DMS79 (cell line): ENCODE measurements around the gene ADARB1.

Experiments
- DNase-seq: peaks from one replicate; lab custom pipeline; 2025; lab: John Stamatoyannopoulos, UW

The ADARB1 gene

DNA sequence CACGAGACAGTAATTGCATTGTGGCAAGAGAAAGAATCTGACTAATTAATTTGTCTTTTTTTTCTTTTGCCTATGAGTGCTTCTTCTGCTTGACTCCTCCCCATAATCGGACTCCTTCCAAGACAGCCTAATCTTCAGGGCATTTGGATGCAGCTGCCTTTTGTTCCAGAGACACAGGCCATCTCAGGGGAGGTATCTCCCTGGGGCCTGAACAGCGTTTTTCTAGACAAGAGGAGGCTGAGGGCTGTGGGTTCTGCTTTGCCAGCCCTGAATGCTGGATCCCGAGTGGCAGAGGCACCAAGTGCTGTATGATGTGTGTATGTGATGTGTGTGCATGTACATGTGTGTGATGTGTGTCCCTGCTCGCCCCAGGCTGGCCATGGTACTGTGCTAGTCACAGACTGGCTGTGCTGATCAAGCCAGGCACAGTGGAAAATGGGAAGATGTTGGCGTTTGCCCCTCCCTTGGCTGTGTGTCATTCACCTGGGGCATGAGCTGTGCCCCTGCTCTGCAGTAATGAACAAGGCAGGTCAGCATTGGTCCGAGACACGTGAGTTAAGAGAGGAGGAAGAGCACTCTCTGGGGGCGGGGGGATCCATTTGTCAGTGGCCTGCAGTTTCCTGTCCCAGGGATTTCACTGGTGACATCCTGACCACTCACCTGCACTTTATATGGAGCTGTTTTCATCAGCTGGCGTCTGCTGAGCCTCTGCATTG lies 77.2 kb downstream of the ADARB1 start:
- DNase-seq, result no peak

DNA sequence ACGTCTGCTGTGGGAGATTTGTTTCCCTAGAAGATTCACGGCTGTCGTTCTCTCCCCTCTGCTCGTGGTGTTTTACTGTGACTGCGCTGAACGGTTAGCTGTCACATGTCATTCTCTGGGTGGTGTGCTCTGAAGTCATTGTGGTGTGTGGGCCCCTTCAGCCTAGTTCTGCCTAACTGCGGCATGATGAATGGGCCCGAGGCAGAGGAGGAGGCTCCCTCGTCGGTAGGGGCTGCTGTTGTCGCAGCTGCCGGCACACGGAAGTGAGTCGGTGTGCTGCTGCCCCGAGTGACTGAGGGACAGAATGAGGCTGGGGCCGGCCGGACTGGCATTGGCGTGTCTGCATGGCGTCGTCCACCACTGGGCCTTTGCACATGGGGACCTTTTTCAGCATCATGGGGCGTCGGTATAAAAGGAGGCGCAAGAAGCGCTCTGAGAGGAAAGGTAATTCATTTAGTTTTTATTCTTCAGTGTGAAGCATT lies 77.9 kb downstream of the ADARB1 start:
- no peak for DNase-seq

DNA sequence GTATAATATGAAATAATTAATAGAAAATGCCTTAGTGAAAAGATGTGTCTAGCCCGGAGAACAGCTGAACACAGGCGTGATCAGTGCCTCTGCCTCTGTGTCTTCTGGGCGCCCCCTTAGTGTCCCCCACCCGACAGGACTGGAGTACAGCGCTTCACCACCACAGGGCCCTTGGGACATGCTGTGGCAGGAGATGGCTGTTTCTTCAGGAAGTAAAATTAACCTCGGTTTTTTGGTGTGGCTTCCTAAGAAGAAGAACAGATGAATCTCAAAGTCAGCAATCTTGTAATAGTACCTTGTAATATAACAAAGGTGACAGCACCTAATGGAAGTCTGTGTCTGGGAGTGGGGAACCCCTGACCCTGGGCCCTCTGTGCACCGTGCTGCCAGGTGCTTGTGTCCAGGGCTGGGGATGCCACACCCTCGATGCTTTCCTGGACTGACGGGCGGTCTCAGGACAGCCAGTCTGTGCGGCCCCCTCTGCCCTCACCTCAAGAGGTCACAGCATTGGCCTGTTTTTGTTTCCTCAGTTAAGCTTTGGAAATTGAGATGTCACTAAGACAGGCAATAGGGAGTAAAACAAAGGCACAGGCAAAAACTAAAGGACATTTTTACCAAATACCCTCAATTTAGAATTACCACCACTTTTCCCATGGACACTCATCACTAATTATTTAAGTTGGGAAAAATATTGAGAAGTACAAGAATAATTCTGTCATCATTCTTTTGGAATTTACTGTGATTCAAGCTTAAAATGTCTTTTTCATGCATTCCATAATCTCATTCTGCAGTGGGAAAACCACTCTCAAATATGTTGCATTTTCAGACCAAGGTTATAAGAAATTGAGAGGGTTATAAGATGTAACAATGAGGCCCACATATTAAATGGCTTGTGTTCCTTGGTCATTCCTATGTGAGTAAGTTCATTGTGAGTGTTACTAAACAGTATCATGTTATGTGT lies 79.3 kb downstream of the ADARB1 start:
- DNase-seq, result no peak

DNA sequence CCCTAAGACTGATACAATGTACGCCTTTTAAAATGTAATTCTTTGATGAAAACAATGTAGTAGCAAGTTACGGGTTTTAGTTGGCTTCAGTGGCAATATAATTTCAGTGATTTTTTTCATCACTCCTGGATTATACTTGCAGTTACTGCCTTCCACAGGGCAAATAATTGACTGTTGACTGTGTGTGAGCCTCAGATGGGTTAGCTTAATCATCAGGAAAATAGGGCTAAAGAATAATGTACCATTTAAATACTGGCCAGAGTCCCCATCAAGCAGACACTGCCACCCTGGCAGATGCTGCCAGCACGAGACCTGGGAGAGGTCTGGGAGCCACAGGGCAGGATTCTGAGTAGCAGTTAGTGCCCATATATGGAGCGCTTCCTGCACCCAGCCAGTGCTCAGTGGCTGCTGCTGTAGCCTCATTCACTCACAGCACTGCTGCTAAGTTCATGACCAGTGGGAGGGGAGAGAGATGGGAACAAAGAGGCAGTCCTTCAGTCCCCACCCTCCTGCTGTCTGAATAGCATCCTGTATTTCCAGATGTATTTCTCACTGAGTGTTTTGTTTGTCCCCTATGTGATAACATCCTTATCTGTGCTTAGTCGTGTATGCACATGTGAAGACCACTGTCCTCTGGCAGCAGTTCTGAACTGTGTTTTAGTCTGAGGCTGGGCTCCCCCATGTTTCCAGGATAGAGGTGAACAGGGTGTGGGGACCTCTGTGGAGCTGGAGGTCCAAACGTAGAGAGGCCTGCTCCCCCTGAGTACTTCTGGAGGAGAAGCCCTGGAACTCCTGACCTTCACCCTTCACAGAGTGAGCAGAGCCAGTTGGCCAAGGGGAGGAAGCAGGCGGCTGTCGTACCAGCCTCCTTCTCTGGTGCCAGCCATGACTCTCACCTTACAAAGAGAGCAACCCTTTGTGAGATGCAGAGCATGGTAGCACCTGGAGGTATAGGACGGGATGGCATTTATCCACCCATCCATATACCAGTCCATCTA lies 80.4 kb downstream of the ADARB1 start:
- DNase-seq, result no peak

DNA sequence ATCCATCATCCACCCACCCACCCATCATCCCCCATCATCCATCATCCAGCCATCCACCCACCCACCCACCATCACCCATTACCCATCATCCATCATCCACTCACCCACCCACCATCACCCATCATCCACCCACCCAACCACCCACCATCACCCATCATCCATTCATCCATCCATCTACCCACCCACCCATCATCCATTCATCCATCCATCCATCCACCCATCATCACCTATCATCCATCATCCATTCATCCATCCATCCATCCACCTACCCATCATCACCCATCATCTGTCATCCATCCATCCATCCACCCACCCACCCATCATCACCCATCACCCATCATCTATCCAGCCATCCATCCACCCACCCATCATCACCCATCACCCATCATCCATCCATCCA lies 81.5 kb downstream of the ADARB1 start:
- no peak for DNase-seq

DNA sequence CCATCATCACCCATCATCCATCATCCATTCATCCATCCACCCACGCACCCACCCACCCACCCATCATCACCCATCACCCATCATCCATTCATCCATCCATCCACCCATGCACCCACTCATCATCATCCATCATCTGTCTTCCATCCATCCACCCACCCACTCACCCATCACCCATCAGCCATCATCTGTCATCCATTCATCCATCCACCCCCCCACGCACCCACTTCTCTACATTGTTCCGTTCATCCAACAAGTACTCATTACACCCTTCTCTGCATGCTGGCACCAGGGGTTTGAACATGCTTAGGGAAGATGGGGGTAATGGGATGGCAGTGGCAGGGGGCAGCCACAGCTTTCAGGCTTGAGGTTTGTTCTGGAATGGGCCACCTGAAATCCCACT lies 82.1 kb downstream of the ADARB1 start:
- DNase-seq, result no peak

DNA sequence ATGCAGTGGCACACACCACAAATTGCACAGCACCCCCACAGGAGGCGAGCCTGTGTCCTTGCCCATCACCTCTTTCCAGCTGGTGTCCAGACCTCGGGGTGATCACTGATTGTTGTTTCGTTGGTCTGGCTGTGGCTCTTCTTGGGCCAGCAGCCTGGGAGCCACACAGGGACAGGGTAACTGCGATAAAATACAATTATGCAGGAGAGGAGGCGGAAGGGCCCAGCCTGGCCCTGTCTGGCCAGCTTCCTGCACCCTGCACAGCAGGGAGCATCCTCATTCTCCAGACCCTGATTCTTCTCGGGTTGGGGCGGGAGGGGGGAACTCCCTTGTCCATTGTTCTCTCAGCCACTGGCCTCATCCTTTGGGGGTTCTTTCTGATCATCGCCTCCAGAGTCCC lies 83.6 kb downstream of the ADARB1 start:
- no peak for DNase-seq

DNA sequence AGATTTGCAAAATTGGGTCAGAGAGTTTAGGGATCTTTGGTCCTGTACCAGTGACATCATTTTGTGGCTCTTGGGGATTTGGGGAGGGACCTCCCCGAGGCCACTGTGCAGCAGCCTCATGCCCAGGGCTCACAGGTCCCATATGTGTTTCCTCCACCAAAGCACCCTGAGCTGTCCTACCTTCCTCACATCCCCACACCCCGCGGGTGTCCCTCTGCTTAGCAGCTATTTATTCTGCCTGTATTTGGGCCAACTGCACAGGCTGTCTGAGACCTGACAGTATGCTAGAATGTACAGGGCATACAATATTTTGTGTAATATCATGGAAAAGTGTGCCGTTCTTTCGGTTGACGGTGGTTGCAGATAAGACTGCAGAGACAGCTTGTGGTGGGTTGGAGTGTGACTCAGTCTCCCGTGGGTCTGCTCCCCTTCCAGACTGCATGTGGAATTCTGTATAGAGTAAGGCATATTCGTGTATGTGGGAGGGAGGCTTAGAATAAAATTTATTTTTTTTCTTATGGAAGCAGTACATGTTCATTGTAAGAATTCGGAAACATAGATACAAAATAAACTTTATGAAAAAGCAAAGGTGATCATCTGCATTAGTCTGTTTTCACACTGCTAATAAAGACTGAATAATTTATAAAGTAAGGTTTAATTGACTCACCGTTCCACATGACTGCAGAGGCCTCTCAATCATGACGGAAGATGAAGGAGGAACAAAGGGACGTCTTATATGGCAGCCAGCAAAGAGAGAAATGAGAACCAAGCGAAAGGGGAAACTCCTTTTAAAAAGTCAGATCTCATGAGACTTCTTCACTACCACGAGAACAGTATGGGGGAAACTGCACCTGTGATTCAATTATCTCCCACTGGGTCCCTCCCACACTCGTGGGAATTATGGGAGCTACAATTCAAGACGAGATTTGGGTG lies 84.4 kb downstream of the ADARB1 start:
- DNase-seq, result no peak

DNA sequence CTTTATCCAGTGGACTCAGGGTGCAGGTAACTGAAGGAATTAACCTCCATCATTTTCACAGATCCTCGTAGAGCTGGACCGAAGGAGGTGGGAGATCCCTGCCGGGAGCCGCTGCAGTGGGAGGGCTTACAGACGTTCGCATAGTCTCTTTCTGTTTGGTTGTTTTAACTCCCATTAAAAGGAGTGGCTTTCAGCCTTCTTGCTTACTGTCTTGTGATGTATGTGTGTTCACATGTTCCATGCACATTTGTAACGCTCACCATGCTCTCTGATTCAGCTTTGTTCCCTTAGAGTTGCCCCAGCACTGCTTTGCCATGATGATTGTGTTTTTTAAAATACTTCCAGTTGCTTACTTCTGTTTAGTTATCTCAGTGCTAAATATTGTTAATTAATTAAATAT lies 85.8 kb downstream of the ADARB1 start:
- DNase-seq, result no peak

DNA sequence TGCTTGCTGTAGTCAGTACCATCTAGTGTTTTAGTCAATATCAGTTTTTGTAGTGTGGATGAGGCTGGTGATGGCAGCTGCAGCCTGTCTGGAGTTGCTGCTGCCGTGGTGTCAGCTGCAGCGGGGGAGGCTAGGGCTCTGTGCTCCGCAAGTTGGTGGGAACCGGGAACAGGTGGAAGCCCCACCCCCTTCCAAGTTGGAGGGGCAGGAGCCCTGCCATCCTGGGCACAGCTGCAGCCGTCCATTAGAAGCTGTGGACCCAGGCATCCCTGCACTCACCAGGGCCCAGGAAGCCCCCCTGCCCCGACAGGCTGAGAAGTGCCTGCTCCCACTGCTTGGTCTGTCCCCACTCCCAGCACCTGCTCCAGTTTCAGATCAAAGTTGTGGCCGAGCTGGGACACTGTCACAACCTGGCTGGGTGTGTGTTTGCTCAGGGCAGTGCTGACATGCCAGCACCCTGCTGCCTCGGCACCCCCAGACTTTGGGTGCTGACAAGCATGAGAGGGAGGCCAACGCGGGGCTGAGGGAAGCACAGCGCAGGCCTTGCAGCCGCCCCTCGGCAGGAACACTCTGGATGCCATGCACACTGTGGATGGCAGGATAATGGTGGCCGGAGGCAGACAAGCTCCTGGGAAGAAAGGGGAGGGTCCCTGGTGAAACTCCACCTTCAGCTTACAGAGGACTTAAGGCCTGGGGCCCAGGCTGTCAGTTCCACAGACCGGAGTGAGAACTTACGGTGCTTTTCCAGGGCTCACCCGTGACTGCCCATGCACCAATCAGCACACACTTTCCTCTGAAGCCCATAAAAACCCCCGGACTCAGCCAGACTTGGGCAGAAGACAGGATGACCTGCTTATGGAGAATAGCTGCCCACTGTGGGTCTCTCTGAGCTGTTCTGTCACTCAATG lies 86.9 kb downstream of the ADARB1 start:
- no peak for DNase-seq

DNA sequence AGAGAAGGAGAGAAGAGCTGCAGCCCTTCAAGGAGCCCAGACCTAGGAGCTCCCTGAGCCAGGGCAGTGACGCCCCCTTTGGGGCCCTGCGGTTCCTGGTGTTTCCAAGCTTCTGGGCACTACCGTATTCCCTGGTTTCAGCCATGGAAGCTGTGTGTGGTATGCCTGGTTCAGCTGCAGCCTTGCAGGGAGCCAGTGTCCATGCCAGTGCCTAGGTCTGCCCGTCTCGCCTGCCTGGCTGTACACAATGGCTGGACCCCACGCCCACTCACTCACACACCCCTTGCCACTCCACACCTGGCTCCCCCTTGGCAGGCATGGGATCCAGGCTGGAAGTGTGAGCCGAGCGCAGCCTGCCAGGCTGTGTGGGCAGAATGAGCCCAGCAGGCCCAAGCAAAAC lies 87.7 kb downstream of the ADARB1 start:
- DNase-seq, result no peak

DNA sequence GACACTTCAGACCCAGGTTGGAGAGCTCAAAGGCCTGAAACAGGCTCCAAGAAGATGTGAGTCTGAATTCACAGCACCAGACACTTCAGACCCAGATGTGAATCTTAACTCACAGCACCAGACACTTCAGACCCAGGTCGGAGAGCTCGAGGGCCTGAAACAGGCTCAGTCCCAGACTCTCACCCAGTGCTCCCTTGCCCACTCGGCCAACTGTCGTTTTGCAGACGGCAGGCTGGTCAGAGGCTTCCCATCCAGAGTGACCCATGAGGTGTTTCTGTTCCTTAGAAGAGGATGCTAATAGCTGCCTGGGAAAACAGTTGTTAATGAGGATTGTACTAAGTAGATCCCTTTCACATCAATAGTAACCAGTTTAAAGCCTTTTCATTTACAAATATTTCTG lies 88.4 kb downstream of the ADARB1 start:
- DNase-seq, result no peak

DNA sequence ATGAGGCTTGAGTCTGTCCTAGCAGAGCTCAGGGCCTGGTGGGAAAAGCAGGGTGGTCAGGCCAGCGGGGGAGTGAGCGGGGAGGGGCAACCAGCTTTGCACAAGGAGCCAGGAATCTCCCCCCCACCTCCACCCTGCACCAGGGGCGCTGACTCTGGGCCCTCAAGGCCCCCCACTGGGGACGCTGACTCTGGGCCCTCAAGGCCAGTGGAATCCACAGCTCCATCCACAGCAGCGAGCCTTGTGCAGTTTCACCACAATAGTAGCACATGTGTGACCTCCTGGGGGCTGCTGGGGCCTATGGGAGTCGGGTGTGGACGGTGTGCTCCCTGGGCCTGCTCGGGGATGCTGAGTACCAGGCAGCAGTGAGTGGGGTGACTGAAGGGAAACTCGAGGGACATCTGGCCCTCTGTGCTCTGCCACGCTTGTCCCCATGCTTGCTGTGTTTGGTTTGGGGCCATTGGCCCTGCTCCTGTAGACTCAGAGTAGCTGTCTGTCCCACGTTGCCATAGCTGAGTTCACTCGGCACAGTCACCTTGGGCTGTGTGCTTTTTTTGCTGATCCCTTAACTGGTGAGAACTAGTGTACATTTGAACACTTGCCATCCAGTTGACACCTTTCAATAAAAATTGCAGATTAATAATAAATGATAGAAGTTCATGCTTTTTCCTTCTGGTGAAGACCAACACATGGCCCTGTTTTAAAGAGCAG lies 89.2 kb downstream of the ADARB1 start:
- DNase-seq, result no peak

DNA sequence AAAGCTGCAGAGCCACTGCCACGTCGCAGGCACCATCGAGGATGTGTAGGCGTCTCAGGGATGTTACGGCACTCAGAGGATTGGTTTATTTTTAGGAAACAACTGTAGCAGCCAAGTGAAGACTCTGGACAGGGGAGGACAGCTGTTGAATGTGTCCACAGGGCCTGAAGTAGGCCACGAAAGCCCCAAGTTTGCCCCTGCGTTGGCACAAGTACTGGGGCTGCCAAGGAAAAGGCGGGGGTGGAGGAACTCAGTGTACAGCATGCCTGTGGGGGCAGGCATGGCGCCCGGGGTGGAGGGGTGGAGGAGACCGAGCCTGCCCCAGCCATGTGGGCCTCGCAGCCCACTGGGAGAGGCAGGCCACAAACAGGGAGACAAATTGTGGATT lies 89.7 kb downstream of the ADARB1 start:
- DNase-seq, result no peak

DNA sequence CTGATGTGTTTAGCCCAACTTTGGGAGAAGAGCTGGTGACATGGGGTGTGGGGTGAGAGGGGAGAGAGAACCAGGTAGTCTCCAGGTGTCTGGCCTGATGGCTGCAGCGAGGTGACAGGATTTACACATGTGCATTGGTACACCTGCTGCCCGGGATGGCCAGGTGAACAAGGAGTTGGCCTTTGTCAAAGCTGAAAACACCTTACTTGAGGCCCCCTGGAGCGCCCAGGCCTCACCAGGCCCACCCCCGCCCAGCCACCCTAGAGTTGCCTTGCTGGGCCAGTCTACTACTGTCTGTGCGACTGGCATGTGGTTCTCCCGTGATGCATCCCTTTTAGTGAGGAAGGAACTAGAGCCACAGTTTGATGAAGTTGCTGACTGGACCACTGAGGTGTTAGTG lies 90.5 kb downstream of the ADARB1 start:
- DNase-seq, result no peak

DNA sequence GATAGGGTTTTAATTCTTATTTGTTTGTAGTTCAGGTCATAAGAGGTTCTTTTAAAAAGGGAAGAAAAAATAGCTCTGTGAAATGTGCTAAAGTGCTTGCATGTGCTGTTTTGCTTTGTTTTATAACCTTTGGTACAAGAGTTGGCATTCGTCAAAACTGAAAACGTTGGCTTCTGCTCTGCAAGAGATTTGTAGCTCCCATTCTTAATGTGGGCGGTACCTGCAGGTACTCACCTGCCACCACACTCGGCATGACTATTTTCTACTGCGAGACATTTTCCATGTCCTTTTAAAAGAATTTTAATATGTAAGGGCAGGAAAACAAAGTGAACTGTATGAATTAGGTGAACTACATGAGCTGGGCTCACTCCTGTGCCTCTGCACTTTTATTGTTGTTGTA lies 92.6 kb downstream of the ADARB1 start:
- no peak for DNase-seq

DNA sequence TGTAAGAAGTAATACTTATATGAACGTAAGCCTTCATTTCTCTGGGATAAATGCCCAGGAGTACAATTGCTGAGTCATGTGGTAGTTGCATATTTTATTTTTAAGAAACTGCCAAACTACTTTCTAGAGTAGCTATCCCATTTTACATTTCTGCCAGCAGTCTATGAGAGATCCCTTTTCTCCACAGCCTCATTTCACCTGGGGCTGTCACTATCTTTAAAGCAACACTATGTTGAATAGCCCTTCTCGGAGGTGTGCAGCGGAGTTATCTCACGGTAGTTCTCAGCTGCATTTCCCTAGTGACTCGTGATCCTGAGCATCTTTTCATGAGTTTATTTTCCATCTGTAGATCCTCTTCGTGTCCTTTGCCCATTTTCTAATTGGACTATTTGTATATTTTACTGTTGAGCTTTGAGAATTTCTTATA lies 93.4 kb downstream of the ADARB1 start:
- DNase-seq, result no peak

DNA sequence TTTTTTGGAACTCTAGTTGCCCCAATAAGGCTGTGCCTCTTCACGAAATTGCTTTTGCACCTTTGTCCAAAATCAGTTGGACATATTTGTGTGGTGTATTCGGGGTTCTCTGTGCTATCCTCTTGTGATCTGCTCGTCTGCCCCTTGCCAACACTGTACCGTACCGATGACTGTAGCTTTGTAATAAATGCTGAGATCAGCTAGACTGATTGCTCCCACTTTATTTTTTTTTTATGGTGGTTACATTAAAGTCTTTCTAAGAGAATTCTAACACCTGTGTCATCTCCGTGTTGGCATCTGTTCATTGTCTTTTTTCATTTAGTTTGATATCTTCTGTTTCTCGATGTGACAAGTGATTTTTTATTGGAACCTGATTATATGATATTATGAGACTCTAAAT lies 94.1 kb downstream of the ADARB1 start:
- no peak for DNase-seq

DNA sequence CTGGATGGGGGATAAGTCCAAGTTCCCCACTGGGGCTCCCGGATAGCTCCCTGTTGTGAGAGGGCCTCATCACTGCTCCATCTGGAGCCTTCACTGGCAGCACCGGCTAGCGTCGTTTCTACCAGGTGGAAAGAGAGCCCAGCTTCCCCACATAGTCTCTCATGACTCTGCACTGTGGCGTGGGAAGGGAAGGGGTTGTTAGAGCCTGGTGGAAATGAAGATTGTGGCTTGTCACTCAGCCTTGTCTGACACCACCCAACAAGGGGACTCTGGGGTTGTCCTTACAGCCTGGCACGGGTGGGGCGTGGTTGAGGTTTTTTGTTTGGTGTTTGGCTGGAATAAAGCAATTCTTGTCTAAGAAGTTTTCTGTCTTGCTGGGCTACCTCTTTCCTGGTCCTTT lies 94.6 kb downstream of the ADARB1 start:
- no peak for DNase-seq
